ENCODE measurements around the gene MPEG1. TPM values are rescaled to one million over a fixed set of nuclear protein-coding genes. Genes with fewer than 3 reads are reported as not detected.

Gene MPEG1
- total and polyA plus RNA-seq, 2 donors (not counting 1 experiment from before 2014, with no cell fraction given), result not detected

- Histone ChIP-seq H3K9ac (ENCODE audit: insufficient read depth, low read length) (no peak overlapping the region), H3K4me3 (replicated peaks in 1 of 4; ENCODE audit: control extremely low read depth in 1 of 4, insufficient read depth in 1 of 4, low read depth in 3 of 4, low read length in 4 of 4) (no peak overlapping the region), H2AFZ (ENCODE audit: low read length) (no peak overlapping the region), H3K36me3 (ENCODE audit: control insufficient read depth, insufficient read depth, low read length) (peaks cover 2% of the 10 kb centered on the region), H3K27me3 (ENCODE audit: control insufficient read depth, insufficient read depth, low read length) (no peaks in the 10 kb centered on the region), H3K79me2 (ENCODE audit: control insufficient read depth, insufficient read depth, low read length) (no peaks in the 10 kb centered on the region), H3K4me2 (ENCODE audit: extremely low read depth, insufficient read depth, low read length) (no peak overlapping the region), H3K4me1 (ENCODE audit: control insufficient read depth, extremely low read depth, insufficient read depth, low read length) (peaks cover 4% of the 10 kb centered on the region), H3K9me3 (ENCODE audit: control insufficient read depth, insufficient read depth, low read depth, low read length) (no peaks in the 10 kb centered on the region), H4K20me1 (ENCODE audit: control insufficient read depth, extremely low read depth, insufficient read depth, low read length) (no peaks in the 10 kb centered on the region), H3K27ac (ENCODE audit: insufficient read depth, low read length) (no peak overlapping the region)
- no peak for TF ChIP-seq EZH2 (IDR thresholded peaks at IDR 0.05; ENCODE audit: low read length, missing control alignments)
- TF ChIP-seq CTCF (conservative IDR thresholded peaks at IDR 0.05 in 1 of 2, IDR thresholded peaks at IDR 0.05 in 1 of 2; ENCODE audit: low read depth in 1 of 2, low read length in 2 of 2), result no peak
- no peak for DNase-seq (ENCODE audit: low read depth in 2 of 2)
Observed at GRCh38 chr11:59195586-59195985, 17.1 kb downstream of the MPEG1 start.

GRCh38 chr11:59193587-59194130 is 19.1 kb downstream of the MPEG1 start:
- Histone ChIP-seq H4K20me1 (ENCODE audit: control insufficient read depth, extremely low read depth, insufficient read depth, low read length) (no peaks in the 10 kb centered on the region), H3K4me1 (ENCODE audit: control insufficient read depth, extremely low read depth, insufficient read depth, low read length) (peaks cover 6% of the 10 kb centered on the region), H3K4me2 (ENCODE audit: extremely low read depth, insufficient read depth, low read length) (no peak overlapping the region), H3K4me3 (replicated peaks in 1 of 4; ENCODE audit: control extremely low read depth in 1 of 4, insufficient read depth in 1 of 4, low read depth in 3 of 4, low read length in 4 of 4) (no peak overlapping the region), H3K9ac (ENCODE audit: insufficient read depth, low read length) (no peak overlapping the region), H3K27me3 (ENCODE audit: control insufficient read depth, insufficient read depth, low read length) (no peaks in the 10 kb centered on the region), H2AFZ (ENCODE audit: low read length) (no peak overlapping the region), H3K36me3 (ENCODE audit: control insufficient read depth, insufficient read depth, low read length) (peaks cover 2% of the 10 kb centered on the region), H3K9me3 (ENCODE audit: control insufficient read depth, insufficient read depth, low read depth, low read length) (no peaks in the 10 kb centered on the region), H3K27ac (ENCODE audit: insufficient read depth, low read length) (no peak overlapping the region), H3K79me2 (ENCODE audit: control insufficient read depth, insufficient read depth, low read length) (no peaks in the 10 kb centered on the region)
- TF ChIP-seq CTCF (conservative IDR thresholded peaks at IDR 0.05 in 1 of 2, IDR thresholded peaks at IDR 0.05 in 1 of 2; ENCODE audit: low read depth in 1 of 2, low read length in 2 of 2) (no peak), EZH2 (IDR thresholded peaks at IDR 0.05; ENCODE audit: low read length, missing control alignments) (no peak)
- no peak for DNase-seq (ENCODE audit: low read depth in 2 of 2)

GRCh38 chr11:59192446-59193020 is 20.2 kb downstream of the MPEG1 start:
- no peak overlapping the region for H2AFZ ChIP-seq (ENCODE audit: low read length)
- H3K4me3 ChIP-seq (replicated peaks in 1 of 4; ENCODE audit: control extremely low read depth in 1 of 4, insufficient read depth in 1 of 4, low read depth in 3 of 4, low read length in 4 of 4), result no peak overlapping the region
- H3K4me2 ChIP-seq (ENCODE audit: extremely low read depth, insufficient read depth, low read length), result no peak overlapping the region
- no peak overlapping the region for H3K27ac ChIP-seq (ENCODE audit: insufficient read depth, low read length)
- no peak for DNase-seq (ENCODE audit: low read depth in 2 of 2)
- H3K4me1 ChIP-seq (ENCODE audit: control insufficient read depth, extremely low read depth, insufficient read depth, low read length), result peaks cover 2% of the 10 kb centered on the region
- no peaks in the 10 kb centered on the region for H4K20me1 ChIP-seq (ENCODE audit: control insufficient read depth, extremely low read depth, insufficient read depth, low read length)
- H3K9ac ChIP-seq (ENCODE audit: insufficient read depth, low read length), result no peak overlapping the region
- H3K27me3 ChIP-seq (ENCODE audit: control insufficient read depth, insufficient read depth, low read length), result no peaks in the 10 kb centered on the region
- H3K36me3 ChIP-seq (ENCODE audit: control insufficient read depth, insufficient read depth, low read length), result peaks cover 2% of the 10 kb centered on the region
- TF ChIP-seq EZH2 (IDR thresholded peaks at IDR 0.05; ENCODE audit: low read length, missing control alignments) (no peak), CTCF (conservative IDR thresholded peaks at IDR 0.05 in 1 of 2, IDR thresholded peaks at IDR 0.05 in 1 of 2; ENCODE audit: low read depth in 1 of 2, low read length in 2 of 2) (no peak)
- no peaks in the 10 kb centered on the region for H3K79me2 ChIP-seq (ENCODE audit: control insufficient read depth, insufficient read depth, low read length)
- no peaks in the 10 kb centered on the region for H3K9me3 ChIP-seq (ENCODE audit: control insufficient read depth, insufficient read depth, low read depth, low read length)

Measured in fibroblast of lung (primary cell).